Measurements from ENCODE around the gene PRKCZ. TPM values are rescaled to one million over a fixed set of nuclear protein-coding genes. Genes with fewer than 3 reads are reported as not detected.

Gene PRKCZ
- total RNA-seq, 1 experiment from 2014 or later = 36.0 TPM

- no peak for TF ChIP-seq EZH2 (IDR thresholded peaks at IDR 0.05; ENCODE audit: low read depth)
- TF ChIP-seq, protein P1, sequence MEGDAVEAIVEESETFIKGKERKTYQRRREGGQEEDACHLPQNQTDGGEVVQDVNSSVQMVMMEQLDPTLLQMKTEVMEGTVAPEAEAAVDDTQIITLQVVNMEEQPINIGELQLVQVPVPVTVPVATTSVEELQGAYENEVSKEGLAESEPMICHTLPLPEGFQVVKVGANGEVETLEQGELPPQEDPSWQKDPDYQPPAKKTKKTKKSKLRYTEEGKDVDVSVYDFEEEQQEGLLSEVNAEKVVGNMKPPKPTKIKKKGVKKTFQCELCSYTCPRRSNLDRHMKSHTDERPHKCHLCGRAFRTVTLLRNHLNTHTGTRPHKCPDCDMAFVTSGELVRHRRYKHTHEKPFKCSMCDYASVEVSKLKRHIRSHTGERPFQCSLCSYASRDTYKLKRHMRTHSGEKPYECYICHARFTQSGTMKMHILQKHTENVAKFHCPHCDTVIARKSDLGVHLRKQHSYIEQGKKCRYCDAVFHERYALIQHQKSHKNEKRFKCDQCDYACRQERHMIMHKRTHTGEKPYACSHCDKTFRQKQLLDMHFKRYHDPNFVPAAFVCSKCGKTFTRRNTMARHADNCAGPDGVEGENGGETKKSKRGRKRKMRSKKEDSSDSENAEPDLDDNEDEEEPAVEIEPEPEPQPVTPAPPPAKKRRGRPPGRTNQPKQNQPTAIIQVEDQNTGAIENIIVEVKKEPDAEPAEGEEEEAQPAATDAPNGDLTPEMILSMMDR (conservative IDR thresholded peaks at IDR 0.05) = no peak
- no peaks in the 10 kb centered on the region for H4K20me1 ChIP-seq (ENCODE audit: insufficient read depth)
- no peaks in the 10 kb centered on the region for H3K9me2 ChIP-seq (ENCODE audit: insufficient read depth)
- H3K27me3 ChIP-seq (ENCODE audit: insufficient read depth, low read depth) = no peaks in the 10 kb centered on the region
- POLR2A ChIA-PET (ENCODE audit: unreplicated experiment) = interaction anchor here (0.6 to 0.8 kb wide), 4 partner anchors 19 to 591 kb away, joined by 3 to 5 read pairs (median 4); partner anchors contain the start of gene SKI
- H3K4me3 ChIP-seq = peak overlapping the region; percentile 9; the same call in 1 of the 2 replicates
- H3K9me3 ChIP-seq (ENCODE audit: insufficient read depth, low read depth) = no peaks in the 10 kb centered on the region
- peak overlapping the region; percentile 64 for H3K4me2 ChIP-seq
- no peaks in the 10 kb centered on the region for H3K79me2 ChIP-seq (ENCODE audit: low read depth)
- BruUV-seq (replicated peaks) = no TSS peak
- no peak overlapping the region for H2AFZ ChIP-seq
- peak; percentile 92 for DNase-seq
- CTCF ChIA-PET = interaction anchor here (0.5 kb wide), 1 partner anchor 9 kb away, joined by 6 read pairs; no protein-coding TSS in a partner anchor
- 0 out of 2 replicates have a peak overlapping the region, but pooled peaks have one; percentile 0 for H3K27ac ChIP-seq
- intact Hi-C loops (cut with micrococcal nuclease; ENCODE audit: unreplicated experiment) = no loop called here
- peaks cover 38% of the 10 kb centered on the region; the same call in 1 of the 2 replicates for H3F3A ChIP-seq (ENCODE audit: insufficient read depth, low read depth)
- H3K4me1 ChIP-seq (replicated peaks; ENCODE audit: insufficient read depth) = peaks cover 57% of the 10 kb centered on the region
- no peaks in the 10 kb centered on the region for H3K36me3 ChIP-seq (ENCODE audit: low read depth)
Measured at GRCh38 chr1:2208309-2209239, 158.4 kb downstream of the PRKCZ start.

DNA sequence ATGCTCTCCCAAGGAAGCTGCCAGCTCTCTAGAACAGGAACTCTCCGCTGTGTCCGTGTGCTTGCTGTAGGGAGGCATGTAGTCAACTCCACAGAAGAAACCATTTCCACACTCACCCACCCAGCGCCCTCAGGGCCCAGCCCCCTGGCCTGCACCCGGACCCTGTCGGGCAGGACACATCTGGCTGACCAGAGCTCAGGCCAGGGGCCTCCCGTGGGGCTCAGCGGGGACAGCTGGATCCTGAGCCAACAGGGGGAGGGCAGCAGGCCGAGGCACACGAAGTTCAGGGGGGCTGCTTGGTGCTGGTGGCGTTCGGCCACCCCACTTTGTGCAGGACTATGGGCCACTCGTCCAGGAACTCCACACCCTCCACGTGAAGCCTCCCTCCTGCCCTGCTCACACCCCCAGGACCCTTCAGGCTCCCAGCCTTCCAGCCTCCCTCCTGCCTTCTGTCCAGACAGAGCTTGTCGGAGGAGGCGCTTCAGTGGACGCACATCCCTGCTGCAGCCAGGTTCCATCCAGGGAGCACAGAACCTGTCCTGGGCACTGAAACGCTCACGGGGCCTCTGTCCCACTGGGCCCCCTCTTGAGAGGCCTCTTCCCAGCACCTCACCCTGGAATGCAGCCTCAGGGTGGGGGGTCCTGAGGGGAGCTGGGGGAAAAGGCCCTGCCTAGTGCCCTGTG lies 159.3 kb downstream of the PRKCZ start:
- Histone ChIP-seq H3K4me2 (peak overlapping the region; percentile 64; the same call in 1 of the 2 replicates), H4K20me1 (ENCODE audit: insufficient read depth) (no peaks in the 10 kb centered on the region), H3K9me2 (ENCODE audit: insufficient read depth) (no peaks in the 10 kb centered on the region), H3K27ac (no peak overlapping the region), H3K36me3 (ENCODE audit: low read depth) (no peaks in the 10 kb centered on the region), H3K27me3 (ENCODE audit: insufficient read depth, low read depth) (no peaks in the 10 kb centered on the region), H3K9me3 (ENCODE audit: insufficient read depth, low read depth) (no peaks in the 10 kb centered on the region), H3F3A (ENCODE audit: insufficient read depth, low read depth) (peaks cover 39% of the 10 kb centered on the region; the same call in 1 of the 2 replicates), H3K4me3 (no peak overlapping the region), H2AFZ (no peak overlapping the region), H3K79me2 (ENCODE audit: low read depth) (no peaks in the 10 kb centered on the region), H3K4me1 (replicated peaks; ENCODE audit: insufficient read depth) (peaks cover 56% of the 10 kb centered on the region)
- POLR2A ChIA-PET (ENCODE audit: unreplicated experiment) = no interaction called here
- TF ChIP-seq, protein P1 (conservative IDR thresholded peaks at IDR 0.05) = no peak
- TF ChIP-seq EZH2 (IDR thresholded peaks at IDR 0.05; ENCODE audit: low read depth) = no peak
- intact Hi-C loops (cut with micrococcal nuclease; ENCODE audit: unreplicated experiment) = loop anchor here (5.0 kb wide), 1 partner anchor 83 kb away; no protein-coding TSS in a partner anchor
- BruUV-seq (replicated peaks) = no TSS peak
- DNase-seq = no peak
- CTCF ChIA-PET = no interaction called here

DNA sequence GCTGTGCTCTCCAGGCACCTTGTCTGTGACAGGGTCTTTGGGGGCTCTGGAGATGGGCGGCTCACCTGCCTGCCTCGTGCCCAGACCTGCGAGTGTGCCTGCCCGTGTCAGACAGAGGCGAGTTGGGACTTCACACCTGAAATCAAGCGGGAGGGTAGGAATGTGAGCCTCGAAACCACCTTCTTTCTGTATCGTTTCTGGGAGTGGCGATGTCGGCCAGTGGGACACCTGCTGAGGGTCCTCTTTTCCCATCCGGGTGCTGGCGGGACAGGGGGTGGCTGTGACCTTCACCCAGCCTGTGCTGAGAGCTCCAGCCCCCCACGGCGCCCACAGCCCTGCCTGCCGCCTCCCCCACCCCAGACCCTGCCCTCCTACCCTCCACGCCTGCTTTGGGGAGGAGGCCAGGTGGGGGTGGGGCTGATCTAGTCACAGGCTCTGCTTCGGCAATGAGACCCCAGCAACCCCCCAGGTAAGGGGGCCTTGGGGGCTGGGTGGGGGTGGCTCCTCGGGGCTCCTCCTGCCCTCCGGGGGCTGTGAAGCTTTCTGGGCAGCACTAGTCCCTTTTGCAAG lies 160.0 kb downstream of the PRKCZ start:
- no peaks in the 10 kb centered on the region for H3K27me3 ChIP-seq (ENCODE audit: insufficient read depth, low read depth)
- H3K79me2 ChIP-seq (ENCODE audit: low read depth) = no peaks in the 10 kb centered on the region
- no peak for DNase-seq
- peaks cover 39% of the 10 kb centered on the region; the same call in 1 of the 2 replicates for H3F3A ChIP-seq (ENCODE audit: insufficient read depth, low read depth)
- no peak overlapping the region for H3K4me3 ChIP-seq
- H2AFZ ChIP-seq = no peak overlapping the region
- no peaks in the 10 kb centered on the region for H3K9me3 ChIP-seq (ENCODE audit: insufficient read depth, low read depth)
- CTCF ChIA-PET = no interaction called here
- no peaks in the 10 kb centered on the region for H3K36me3 ChIP-seq (ENCODE audit: low read depth)
- H3K4me1 ChIP-seq (replicated peaks; ENCODE audit: insufficient read depth) = peaks cover 56% of the 10 kb centered on the region
- H4K20me1 ChIP-seq (ENCODE audit: insufficient read depth) = no peaks in the 10 kb centered on the region
- no peak overlapping the region for H3K4me2 ChIP-seq
- BruUV-seq (replicated peaks) = no TSS peak
- POLR2A ChIA-PET (ENCODE audit: unreplicated experiment) = no interaction called here
- intact Hi-C loops (cut with micrococcal nuclease; ENCODE audit: unreplicated experiment) = loop anchor here (5.0 kb wide), 1 partner anchor 82 kb away; no protein-coding TSS in a partner anchor
- no peak overlapping the region for H3K27ac ChIP-seq
- no peaks in the 10 kb centered on the region for H3K9me2 ChIP-seq (ENCODE audit: insufficient read depth)
- TF ChIP-seq, protein P1 (conservative IDR thresholded peaks at IDR 0.05) = no peak
- TF ChIP-seq EZH2 (IDR thresholded peaks at IDR 0.05; ENCODE audit: low read depth) = no peak

Measured in PC-9 (cell line).